Central memory CD4-positive, alpha-beta T cell (primary cell): ENCODE results near the gene MKX.

Experiments
- DNase-seq: peaks from one replicate; pipeline ENCODE4 v3.0.0; 2022

MKX gene

GRCh38 chr10:27646604-27647175 is 98.9 kb downstream of the MKX start:
- no peak for DNase-seq

GRCh38 chr10:27646194-27646593 is 99.4 kb downstream of the MKX start:
- DNase-seq = no peak

GRCh38 chr10:27644307-27644939 is 101.2 kb downstream of the MKX start:
- DNase-seq = no peak

- DNase-seq = no peak
Measured at GRCh38 chr10:27643301-27643700, 102.3 kb downstream of the MKX start.

- DNase-seq = no peak
Measured at GRCh38 chr10:27642023-27642589, 103.5 kb downstream of the MKX start.

GRCh38 chr10:27638071-27638750 is 107.4 kb downstream of the MKX start:
- no peak for DNase-seq

- DNase-seq = no peak
Measured at GRCh38 chr10:27637601-27638000, 108.0 kb downstream of the MKX start.

GRCh38 chr10:27636816-27637215 is 108.8 kb downstream of the MKX start:
- no peak for DNase-seq

- DNase-seq = no peak
Measured at GRCh38 chr10:27635699-27636270, 109.8 kb downstream of the MKX start.

- no peak for DNase-seq
Measured at GRCh38 chr10:27635290-27635689, 110.3 kb downstream of the MKX start.

- DNase-seq = no peak
Measured at GRCh38 chr10:27628621-27629020, 117.0 kb downstream of the MKX start.

- no peak for DNase-seq
Measured at GRCh38 chr10:27626890-27627289, 118.7 kb downstream of the MKX start.

GRCh38 chr10:27625452-27626211 is 120.0 kb downstream of the MKX start:
- DNase-seq = no peak

- no peak for DNase-seq
Measured at GRCh38 chr10:27624941-27625340, 120.7 kb downstream of the MKX start.
